ENCODE data around the gene ZDHHC23.

Gene ZDHHC23

DNA sequence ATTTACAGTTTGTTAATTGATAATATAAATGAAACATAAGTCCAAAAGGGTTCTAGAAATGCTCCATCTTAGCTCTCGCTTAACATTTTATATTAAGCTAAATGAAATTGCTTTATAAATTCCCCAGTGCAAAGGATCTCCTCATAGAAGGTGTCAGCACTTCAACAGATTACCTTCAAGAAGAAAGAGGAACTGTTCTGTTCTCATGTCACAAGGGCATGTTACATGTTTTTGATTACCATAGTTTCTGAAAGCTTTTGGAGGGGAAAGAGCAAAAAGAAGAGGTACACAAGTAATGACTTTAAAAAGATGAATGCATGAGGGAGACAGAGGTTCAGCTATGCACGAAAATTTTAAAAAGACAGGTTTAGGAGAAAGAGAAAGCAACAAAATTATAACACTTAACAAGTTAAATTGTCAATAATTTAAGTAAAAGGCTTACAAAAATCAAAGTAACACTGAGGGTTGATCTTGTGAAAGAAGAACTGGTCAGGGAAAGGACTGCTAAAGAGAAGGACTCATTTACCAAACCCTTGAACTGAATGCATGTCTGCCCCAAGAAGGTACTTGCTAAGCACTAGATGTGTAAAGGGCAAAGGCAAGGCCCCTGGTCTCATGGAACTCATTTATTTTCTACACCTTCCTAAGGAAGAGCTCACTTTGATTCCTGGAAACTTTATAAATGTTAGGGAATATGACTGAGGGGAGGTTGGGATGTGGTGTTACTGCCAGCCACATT is 63.4 kb downstream of the ZDHHC23 start:
- DNase-seq (ENCODE audit: low spot score) = no peak

All from CD4-positive, alpha-beta T cell treated with Interleukin-15 for 4 hours (primary cell).